ENCODE measurements around the gene TMCO4. TPM values are rescaled to one million over a fixed set of nuclear protein-coding genes. Genes with fewer than 3 reads are reported as not detected.

Gene TMCO4
- total and polyA plus RNA-seq, 2 of the 4 experiments (the other 2 are of a cell fraction) = 7.3 to 8.6 TPM

DNA sequence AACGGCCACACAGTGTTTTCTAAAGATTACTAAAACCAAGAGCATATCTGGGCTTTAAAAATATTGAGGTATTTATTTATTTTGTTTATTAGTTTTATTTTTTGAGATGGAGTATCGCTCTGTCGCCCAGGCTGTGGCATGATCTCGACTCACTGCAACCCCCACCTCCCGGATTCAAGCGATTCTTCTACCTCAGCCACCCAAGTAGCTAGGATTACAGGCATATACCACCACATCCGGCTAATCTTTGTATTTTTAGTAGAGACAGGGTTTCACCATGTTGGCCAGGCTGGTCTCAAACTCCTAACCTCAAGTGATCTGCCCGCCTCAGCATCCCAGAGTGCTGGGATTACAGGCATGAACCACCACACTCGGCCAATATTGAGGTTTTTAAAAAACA, 23.9 kb downstream of the TMCO4 start:
- intact Hi-C loops (cut with micrococcal nuclease) (no loop called here), in situ Hi-C loops (cut with MboI; ENCODE audit: low sequenced_read_pairs) (no loop called here), dilution Hi-C loops (cut with HindIII; ENCODE audit: low sequenced_read_pairs, unreplicated experiment) (no loop called here)
- Histone ChIP-seq H3K79me1 (ENCODE audit: low read depth in 1 of 2, low read length in 2 of 2) (no peaks in the 10 kb centered on the region), H3K18ac (ENCODE audit: low read depth, low read length) (no peak overlapping the region), H2BK15ac (ENCODE audit: low read depth, low read length) (no peak overlapping the region), H2AK9ac (replicated peaks; ENCODE audit: low read depth, low read length, poor library complexity) (no peak overlapping the region), H2AFZ (replicated peaks; ENCODE audit: low read length, poor library complexity) (no peak overlapping the region), H3K56ac (ENCODE audit: extremely low read depth, insufficient read depth, low read length) (no peak overlapping the region), H3K4ac (ENCODE audit: low read depth, low read length) (no peak overlapping the region), H3K4me2 (ENCODE audit: low read depth, low read length) (no peak overlapping the region), H3K23ac (ENCODE audit: low read depth, low read length) (no peak overlapping the region), H4K20me1 (ENCODE audit: insufficient read depth, low read length) (no peaks in the 10 kb centered on the region), H3K27ac (ENCODE audit: insufficient read depth, low read length) (no peak overlapping the region), H3K4me3 (ENCODE audit: insufficient read depth, low read depth, low read length) (no peak overlapping the region), H4K91ac (ENCODE audit: insufficient read depth, low read depth, low read length) (no peak overlapping the region), H3K36me3 (ENCODE audit: control insufficient read depth, insufficient read depth, low read length) (peaks cover 24% of the 10 kb centered on the region), H3K27me3 (ENCODE audit: control insufficient read depth, insufficient read depth, low read length) (no peaks in the 10 kb centered on the region), H3K9me1 (ENCODE audit: insufficient read depth, low read length) (no peaks in the 10 kb centered on the region), H2BK120ac (ENCODE audit: low read depth, low read length) (no peak overlapping the region), H2BK20ac (ENCODE audit: low read depth, low read length) (no peak overlapping the region), H3K9me3 (ENCODE audit: control insufficient read depth, insufficient read depth, low read length) (no peaks in the 10 kb centered on the region), H3K14ac (replicated peaks; ENCODE audit: low read depth, low read length) (no peak overlapping the region), H3K9ac (ENCODE audit: low read depth, low read length) (no peak overlapping the region), H2BK5ac (ENCODE audit: low read depth, low read length, poor library complexity, severe bottlenecking) (no peak overlapping the region), H4K8ac (ENCODE audit: low read depth in 2 of 2, low read length in 2 of 2) (no peak overlapping the region), H3K4me1 (ENCODE audit: control insufficient read depth, insufficient read depth, low read length) (no peaks in the 10 kb centered on the region), H4K5ac (ENCODE audit: low read depth, low read length) (no peak overlapping the region), H2AK5ac (ENCODE audit: low read depth, low read length) (no peak overlapping the region)
- ChIA-PET POLR2A (ENCODE audit: unreplicated experiment) (no interaction called here), CTCF (no interaction called here)
- TF ChIP-seq CHD1 (IDR thresholded peaks at IDR 0.05; ENCODE audit: low read depth, low read length) (no peak), NFE2L2 (IDR thresholded peaks at IDR 0.05; ENCODE audit: low read depth, low read length) (no peak), RCOR1 (IDR thresholded peaks at IDR 0.05; ENCODE audit: insufficient replicate concordance, low read length) (no peak), MAZ (IDR thresholded peaks at IDR 0.05; ENCODE audit: borderline replicate concordance, low read depth, low read length) (no peak), MAFK (IDR thresholded peaks at IDR 0.05; ENCODE audit: low read depth, low read length) (no peak), RFX5 (IDR thresholded peaks at IDR 0.05; ENCODE audit: low read depth, low read length) (no peak), MXI1 (IDR thresholded peaks at IDR 0.05; ENCODE audit: borderline replicate concordance, low read depth, low read length) (no peak), POLR2A (IDR thresholded peaks at IDR 0.05; ENCODE audit: low read depth, low read length) (no peak), BHLHE40 (IDR thresholded peaks at IDR 0.05; ENCODE audit: low read depth, low read length) (no peak)
- TF ChIP-seq, protein P1, sequence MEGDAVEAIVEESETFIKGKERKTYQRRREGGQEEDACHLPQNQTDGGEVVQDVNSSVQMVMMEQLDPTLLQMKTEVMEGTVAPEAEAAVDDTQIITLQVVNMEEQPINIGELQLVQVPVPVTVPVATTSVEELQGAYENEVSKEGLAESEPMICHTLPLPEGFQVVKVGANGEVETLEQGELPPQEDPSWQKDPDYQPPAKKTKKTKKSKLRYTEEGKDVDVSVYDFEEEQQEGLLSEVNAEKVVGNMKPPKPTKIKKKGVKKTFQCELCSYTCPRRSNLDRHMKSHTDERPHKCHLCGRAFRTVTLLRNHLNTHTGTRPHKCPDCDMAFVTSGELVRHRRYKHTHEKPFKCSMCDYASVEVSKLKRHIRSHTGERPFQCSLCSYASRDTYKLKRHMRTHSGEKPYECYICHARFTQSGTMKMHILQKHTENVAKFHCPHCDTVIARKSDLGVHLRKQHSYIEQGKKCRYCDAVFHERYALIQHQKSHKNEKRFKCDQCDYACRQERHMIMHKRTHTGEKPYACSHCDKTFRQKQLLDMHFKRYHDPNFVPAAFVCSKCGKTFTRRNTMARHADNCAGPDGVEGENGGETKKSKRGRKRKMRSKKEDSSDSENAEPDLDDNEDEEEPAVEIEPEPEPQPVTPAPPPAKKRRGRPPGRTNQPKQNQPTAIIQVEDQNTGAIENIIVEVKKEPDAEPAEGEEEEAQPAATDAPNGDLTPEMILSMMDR (conservative IDR thresholded peaks at IDR 0.05; ENCODE audit: low read depth, low read length) = no peak
- TF ChIP-seq, protein P2, sequence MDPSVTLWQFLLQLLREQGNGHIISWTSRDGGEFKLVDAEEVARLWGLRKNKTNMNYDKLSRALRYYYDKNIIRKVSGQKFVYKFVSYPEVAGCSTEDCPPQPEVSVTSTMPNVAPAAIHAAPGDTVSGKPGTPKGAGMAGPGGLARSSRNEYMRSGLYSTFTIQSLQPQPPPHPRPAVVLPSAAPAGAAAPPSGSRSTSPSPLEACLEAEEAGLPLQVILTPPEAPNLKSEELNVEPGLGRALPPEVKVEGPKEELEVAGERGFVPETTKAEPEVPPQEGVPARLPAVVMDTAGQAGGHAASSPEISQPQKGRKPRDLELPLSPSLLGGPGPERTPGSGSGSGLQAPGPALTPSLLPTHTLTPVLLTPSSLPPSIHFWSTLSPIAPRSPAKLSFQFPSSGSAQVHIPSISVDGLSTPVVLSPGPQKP (IDR thresholded peaks at IDR 0.05; ENCODE audit: borderline replicate concordance, low read depth, low read length) = no peak
- ATAC-seq (ENCODE audit: low read depth) = no peak
- no peak for DNase-seq
- BruUV-seq (replicated peaks) = no TSS peak
- 100% methylated on average over 2 of the region's 9 CpGs; no CpG with 5 or more reads in 1 of the 2 experiments for WGBS, 2 experiments (ENCODE audit: extremely low coverage in 2 of 2, insufficient read length in 1 of 2)
